Coronary artery (tissue), 2 donors: Measurements from ENCODE around the gene REXO5.
A peak's percentile ranks its signal among the peaks of the same experiment; 100 is the strongest.

Experiments
- DNase-seq: peaks from one replicate; pipeline ENCODE4 v3.0.0-alpha.2; 2017; ENCODE audit warnings: low spot score
- H3K27ac ChIP-seq, 2 donors: fragments of 200-600 bp; sonication (generic); one replicate each; pipeline ENCODE4 v1.5.1; 2016 to 2019
- H3K4me3 ChIP-seq: fragments of 200-600 bp; sonication (generic); 2 replicates; pipeline ENCODE4 v1.5.1; 2016; ENCODE audit warnings: mild to moderate bottlenecking, moderate library complexity
- TF ChIP-seq, protein P1 (sequence below): fragments of 200-600 bp; sonication (generic); IDR thresholded peaks from one replicate; pipeline ENCODE4 v1.5.1; 2019; ENCODE audit warnings: antibody characterized with exemption

REXO5 gene

DNA sequence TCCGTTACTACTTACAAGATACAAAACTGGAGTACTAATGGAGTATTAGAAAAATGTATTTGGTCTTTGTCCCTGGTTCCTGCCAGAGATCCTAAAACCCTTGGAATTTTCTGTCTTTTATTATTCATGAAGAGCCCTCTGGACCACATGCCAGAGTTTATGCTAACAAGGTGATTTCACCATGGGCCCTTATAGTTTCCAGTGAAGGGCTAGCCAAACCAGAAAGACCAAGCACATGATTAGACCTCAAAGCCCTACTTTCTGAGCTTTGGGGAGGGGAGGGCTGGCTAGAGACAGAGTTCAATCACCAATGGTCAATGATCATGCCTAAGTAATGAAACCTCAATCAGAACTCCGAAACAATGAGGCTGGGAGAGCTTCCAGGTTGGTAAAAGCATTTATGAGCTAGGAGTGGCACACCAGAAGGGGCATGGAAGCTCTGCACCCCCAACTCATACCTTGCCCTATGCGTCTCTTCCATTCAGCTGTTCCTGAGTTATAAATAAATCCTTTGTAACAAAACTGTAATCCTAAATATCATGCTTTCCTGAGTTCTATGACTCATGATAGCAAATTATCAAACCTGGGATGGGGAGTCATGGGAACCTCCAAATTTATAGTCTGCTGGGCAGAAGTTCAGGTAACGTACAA is 83.4 kb downstream of the REXO5 start:
- TF ChIP-seq, protein P1, sequence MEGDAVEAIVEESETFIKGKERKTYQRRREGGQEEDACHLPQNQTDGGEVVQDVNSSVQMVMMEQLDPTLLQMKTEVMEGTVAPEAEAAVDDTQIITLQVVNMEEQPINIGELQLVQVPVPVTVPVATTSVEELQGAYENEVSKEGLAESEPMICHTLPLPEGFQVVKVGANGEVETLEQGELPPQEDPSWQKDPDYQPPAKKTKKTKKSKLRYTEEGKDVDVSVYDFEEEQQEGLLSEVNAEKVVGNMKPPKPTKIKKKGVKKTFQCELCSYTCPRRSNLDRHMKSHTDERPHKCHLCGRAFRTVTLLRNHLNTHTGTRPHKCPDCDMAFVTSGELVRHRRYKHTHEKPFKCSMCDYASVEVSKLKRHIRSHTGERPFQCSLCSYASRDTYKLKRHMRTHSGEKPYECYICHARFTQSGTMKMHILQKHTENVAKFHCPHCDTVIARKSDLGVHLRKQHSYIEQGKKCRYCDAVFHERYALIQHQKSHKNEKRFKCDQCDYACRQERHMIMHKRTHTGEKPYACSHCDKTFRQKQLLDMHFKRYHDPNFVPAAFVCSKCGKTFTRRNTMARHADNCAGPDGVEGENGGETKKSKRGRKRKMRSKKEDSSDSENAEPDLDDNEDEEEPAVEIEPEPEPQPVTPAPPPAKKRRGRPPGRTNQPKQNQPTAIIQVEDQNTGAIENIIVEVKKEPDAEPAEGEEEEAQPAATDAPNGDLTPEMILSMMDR, result no peak
- no peak overlapping the region for H3K4me3 ChIP-seq
- no peak for DNase-seq
- peak overlapping the region in 1 of 2 donors; percentile 44 for H3K27ac ChIP-seq

DNA sequence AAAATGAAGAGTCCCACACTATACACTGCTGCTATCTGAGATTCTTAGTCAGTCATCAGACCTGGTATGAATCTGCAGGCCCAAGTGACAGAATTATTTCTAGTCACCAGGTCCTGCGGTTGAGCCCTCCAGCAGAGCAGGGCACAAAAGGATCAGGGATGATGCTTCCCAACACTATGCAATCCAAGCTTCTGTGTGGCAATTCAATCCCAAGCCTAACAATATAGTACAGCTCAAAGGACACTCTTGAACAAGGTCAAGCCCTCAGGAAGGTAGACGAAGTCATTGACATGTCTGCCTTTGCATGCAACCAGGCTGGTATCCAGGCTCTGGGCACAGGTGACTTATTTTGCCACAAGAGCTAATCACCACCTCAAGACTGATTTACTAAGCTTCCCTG is 88.1 kb downstream of the REXO5 start:
- TF ChIP-seq, protein P1, result no peak
- Histone ChIP-seq H3K27ac (no peak overlapping the region), H3K4me3 (no peak overlapping the region)
- DNase-seq, result no peak

DNA sequence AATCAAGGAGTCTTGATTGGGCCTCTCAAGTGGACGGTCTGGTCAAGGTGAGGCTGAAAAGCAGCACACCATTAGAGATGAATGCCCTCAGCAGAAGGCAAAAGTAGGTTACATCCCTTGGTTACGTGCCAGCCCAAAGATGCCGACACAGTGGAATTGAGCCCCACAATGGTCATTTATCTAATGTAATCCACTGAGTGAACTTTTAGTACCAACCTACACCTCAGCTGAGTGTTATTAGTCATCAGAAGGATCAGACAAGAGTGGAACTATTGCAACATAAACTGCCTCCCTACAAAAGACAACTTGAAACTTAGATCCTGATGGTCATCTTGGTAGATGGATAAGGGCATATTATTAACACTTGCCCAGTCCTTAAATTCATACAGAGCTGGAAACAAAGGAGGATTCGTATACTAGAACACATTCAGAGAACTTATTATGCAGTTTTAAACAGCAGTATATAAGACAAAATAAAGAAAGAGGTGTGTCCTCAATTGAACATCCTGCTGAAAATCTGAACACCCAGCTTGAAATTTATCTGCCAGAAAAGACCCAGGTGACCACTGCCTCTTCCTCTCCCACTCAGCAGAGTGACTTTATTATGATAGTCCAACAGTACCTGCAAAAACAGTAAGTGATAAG is 91.0 kb downstream of the REXO5 start:
- DNase-seq, result no peak
- peak overlapping the region; percentile 95 for H3K4me3 ChIP-seq
- TF ChIP-seq, protein P1, result no peak
- peak overlapping the region; percentile 38 to 100 for H3K27ac ChIP-seq

DNA sequence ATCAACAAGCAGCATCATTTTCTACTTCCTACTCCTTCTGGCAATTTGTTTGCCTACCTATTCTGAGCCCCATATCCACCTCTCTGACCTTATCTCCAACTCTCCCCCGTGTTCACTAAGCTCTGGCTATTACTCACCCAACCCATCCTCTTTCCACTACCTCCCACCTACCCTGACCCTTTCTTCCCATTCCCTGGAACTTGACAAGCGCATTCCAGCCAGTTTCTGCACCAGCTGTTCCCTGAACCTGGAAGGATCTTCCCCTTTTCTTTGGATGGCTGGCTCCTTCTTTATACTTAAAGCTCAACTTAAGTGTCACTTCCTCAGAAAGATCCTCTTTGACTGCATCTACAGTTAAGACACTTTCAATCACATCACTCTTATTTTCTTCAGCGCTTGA is 91.6 kb downstream of the REXO5 start:
- TF ChIP-seq, protein P1, result no peak
- H3K4me3 ChIP-seq, result peak overlapping the region; percentile 95
- H3K27ac ChIP-seq, result peak overlapping the region; percentile 38 to 100
- no peak for DNase-seq

DNA sequence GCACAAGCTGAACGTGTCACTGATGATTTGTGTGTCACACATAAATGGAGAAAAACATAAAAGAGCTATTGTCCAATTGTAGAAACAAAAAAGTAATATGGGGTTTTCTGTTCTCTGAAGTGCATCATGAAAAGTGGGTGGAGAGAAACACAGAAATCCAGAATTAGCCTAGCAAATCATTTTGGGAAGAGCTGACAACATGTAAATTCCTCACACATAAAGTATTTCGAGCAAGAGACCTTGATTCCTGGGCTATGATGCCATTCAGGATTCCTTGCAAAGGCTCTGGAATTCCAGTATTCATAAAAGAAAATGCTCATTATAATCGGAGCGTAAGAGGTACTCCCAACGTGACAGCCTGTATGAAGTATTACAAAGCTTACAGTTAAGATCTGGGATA is 92.7 kb downstream of the REXO5 start:
- TF ChIP-seq, protein P1, result no peak
- DNase-seq, result no peak
- peak overlapping the region; percentile 86 to 100 for H3K27ac ChIP-seq
- H3K4me3 ChIP-seq, result peak overlapping the region; percentile 95
